Right lobe of liver (tissue), 6 donors: Measurements from ENCODE around the gene NR3C2. TPM values are rescaled to one million over a fixed set of nuclear protein-coding genes. Genes with fewer than 3 reads are reported as not detected.

ENCODE experiments used
- ATAC-seq, 4 donors: fragments of 200-7000 bp; cut with Tn5 transposase; one replicate each; pipeline ENCODE4 v1.9.1; 2020; ENCODE audit warnings: mild to moderate bottlenecking in 4 of 4, moderate library complexity in 4 of 4
- DNase-seq, 3 donors: peaks; one replicate each; pipeline ENCODE4 v3.0.0-alpha.2; 2020
- H3K27ac ChIP-seq, 3 donors: fragments of 200-600 bp; one replicate each; pipeline ENCODE4 v1.8.0; 2022
- H3K27me3 ChIP-seq, 2 donors: fragments of 200-600 bp; one replicate each; pipeline ENCODE4 v1.8.0; 2022
- H3K36me3 ChIP-seq, 4 donors: fragments of 200-600 bp; sonication (generic) in 1 of 4; one replicate each; pipeline versions ENCODE4 v1.5.1 to v1.8.0; 2017 to 2022; ENCODE audit warnings: control low read depth in 1 of 4
- H3K4me1 ChIP-seq, 4 donors: fragments of 200-600 bp; sonication (generic) in 1 of 4; one replicate each; pipeline versions ENCODE4 v1.5.1 to v1.8.0; 2017 to 2022; ENCODE audit warnings: control low read depth in 1 of 4
- H3K4me3 ChIP-seq, 3 donors: fragments of 200-600 bp; one replicate each; pipeline ENCODE4 v1.8.0; 2022
- H3K9me3 ChIP-seq, 4 donors: fragments of 200-600 bp; sonication (generic) in 1 of 4; one replicate each; pipeline versions ENCODE4 v1.5.1 to v1.8.0; 2017 to 2022; ENCODE audit warnings: control low read depth in 1 of 4
- POLR2A ChIP-seq: fragments of 450-650 bp; IDR thresholded peaks from one replicate; pipeline ENCODE4 v1.6.1; 2017; ENCODE audit warnings: antibody characterized with exemption, mild to moderate bottlenecking
- WGBS: methylation state at CpG from one replicate; pipeline ENCODE4 v1.1.6; 2018; ENCODE audit warnings: low coverage, low lambda C conversion rate; ENCODE audit not compliant: insufficient coverage; ENCODE audit errors: missing lambda C conversion rate; 5-methylcytosine and 5-hydroxymethylcytosine counted together
- intact Hi-C, 2 donors: fragments of 100-400 bp; cut with DNase I; formaldehyde crosslinking; loops; one replicate each; pipeline versions ENCODE4 v1.11.2 to v1.14.1; 2022
- total RNA-seq, 6 experiments: library from RNA; depleted of rRNA in 2 of 6; stranded (reverse); fragments of >200 nt in 2 of 6; fragmentation: NEBNext Ultra II Directional in 3 of 6; extraction: Animal tissue kit (Norgen Biotek cat#: 25700) in 3 of 6; gene quantifications; one replicate each; pipeline versions ENCODE4 v1.1.0 to v1.2.4, GENCODE V29; 2016 to 2023
- TF ChIP-seq, protein P1 (sequence below), 4 donors: fragments of 200-600 bp in 3 of 4; fragments of 450-650 bp in 1 of 4; IDR thresholded peaks; one replicate each; pipeline versions ENCODE4 v1.5.1 to v1.8.0; 2016 to 2022; ENCODE audit warnings: antibody characterized with exemption in 4 of 4, mild to moderate bottlenecking in 2 of 4
- donor health status: DM: no; HTN: yes; CAD: no.
- donor health status: DM: no; HTN: no; CAD: no.
- donor health status: DM: no; HTN: no; CAD: no.
- donor health status: DM: no; HTN: yes; CAD: no.
- donor health status: DM: no; HTN: yes; CAD: no.

Gene NR3C2
- total RNA-seq, 6 experiments from 2014 or later = 4.8 to 15.9 (median 8.9) TPM

DNA sequence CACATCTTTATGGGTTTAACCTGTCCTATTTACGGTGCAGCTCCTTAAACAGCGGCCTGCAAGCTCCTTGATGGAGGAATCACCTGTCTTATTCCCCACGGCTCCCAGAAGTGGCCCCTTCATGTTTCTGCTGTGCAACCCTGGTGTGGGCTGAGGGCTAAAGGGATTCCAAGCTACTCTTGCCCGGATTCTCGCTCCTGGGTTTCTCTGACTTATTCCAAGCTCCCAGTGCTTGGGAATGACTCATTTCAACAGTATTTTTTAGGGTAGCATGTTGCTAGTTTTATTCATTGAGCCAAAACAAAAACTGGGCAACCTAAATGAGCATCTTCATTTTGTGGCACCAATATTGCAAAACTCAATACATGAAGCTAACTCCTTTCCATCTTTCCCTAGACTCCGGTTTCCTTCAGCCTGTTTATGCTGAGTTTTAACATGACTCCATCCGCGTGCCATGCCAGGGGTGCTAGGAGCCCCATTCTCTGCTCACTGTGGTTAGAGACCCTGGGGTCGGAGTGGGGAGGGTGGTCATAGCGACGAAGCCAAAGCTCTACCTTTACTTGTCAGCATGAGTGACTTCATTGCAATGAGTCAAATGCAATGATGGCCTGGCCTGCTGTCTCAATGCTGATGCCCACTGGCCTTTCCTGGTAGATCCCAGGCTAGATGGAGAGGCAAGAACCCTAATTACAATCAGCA, 349.7 kb downstream of the NR3C2 start:
- Histone ChIP-seq H3K9me3 (no peaks in the 10 kb centered on the region), H3K4me1 (no peaks in the 10 kb centered on the region), H3K27ac (no peak overlapping the region), H3K27me3 (no peaks in the 10 kb centered on the region), H3K4me3 (no peak overlapping the region), H3K36me3 (no peaks in the 10 kb centered on the region)
- ATAC-seq (no peak), DNase-seq (no peak)
- no peak for TF ChIP-seq POLR2A
- TF ChIP-seq, protein P1, sequence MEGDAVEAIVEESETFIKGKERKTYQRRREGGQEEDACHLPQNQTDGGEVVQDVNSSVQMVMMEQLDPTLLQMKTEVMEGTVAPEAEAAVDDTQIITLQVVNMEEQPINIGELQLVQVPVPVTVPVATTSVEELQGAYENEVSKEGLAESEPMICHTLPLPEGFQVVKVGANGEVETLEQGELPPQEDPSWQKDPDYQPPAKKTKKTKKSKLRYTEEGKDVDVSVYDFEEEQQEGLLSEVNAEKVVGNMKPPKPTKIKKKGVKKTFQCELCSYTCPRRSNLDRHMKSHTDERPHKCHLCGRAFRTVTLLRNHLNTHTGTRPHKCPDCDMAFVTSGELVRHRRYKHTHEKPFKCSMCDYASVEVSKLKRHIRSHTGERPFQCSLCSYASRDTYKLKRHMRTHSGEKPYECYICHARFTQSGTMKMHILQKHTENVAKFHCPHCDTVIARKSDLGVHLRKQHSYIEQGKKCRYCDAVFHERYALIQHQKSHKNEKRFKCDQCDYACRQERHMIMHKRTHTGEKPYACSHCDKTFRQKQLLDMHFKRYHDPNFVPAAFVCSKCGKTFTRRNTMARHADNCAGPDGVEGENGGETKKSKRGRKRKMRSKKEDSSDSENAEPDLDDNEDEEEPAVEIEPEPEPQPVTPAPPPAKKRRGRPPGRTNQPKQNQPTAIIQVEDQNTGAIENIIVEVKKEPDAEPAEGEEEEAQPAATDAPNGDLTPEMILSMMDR (IDR thresholded peaks at IDR 0.05) = no peak
- intact Hi-C loops = no loop called here
- whole genome bisulfite sequencing = 87% methylated on average over 3 of the region's 11 CpGs

DNA sequence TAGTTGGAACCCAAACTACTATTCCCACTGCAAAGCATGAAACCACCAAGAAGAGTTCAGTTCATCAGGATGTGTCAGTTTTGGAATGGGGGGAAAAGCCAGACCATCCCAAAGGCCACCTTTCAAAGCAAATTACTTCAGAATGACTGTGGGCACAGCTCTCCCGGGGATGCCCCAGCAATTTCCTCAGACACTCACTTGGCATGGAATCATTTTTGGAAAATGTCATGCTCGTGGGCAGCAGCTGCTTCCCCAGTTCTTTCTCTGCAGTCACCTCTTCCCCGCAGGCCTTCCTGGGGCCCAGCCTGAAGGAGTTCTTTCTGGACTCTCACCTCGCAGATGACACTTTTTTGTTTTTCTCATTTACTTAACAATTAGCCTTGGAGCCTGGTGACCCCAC, 350.3 kb downstream of the NR3C2 start:
- 83% methylated on average over 4 of the region's 4 CpGs for WGBS
- Histone ChIP-seq H3K4me1 (no peaks in the 10 kb centered on the region), H3K27ac (no peak overlapping the region), H3K36me3 (no peaks in the 10 kb centered on the region), H3K27me3 (no peaks in the 10 kb centered on the region), H3K4me3 (no peak overlapping the region), H3K9me3 (no peaks in the 10 kb centered on the region)
- DNase-seq = no peak
- ATAC-seq = no peak
- TF ChIP-seq, protein P1 (IDR thresholded peaks at IDR 0.05) = no peak
- TF ChIP-seq POLR2A = no peak
- intact Hi-C loops = no loop called here

DNA sequence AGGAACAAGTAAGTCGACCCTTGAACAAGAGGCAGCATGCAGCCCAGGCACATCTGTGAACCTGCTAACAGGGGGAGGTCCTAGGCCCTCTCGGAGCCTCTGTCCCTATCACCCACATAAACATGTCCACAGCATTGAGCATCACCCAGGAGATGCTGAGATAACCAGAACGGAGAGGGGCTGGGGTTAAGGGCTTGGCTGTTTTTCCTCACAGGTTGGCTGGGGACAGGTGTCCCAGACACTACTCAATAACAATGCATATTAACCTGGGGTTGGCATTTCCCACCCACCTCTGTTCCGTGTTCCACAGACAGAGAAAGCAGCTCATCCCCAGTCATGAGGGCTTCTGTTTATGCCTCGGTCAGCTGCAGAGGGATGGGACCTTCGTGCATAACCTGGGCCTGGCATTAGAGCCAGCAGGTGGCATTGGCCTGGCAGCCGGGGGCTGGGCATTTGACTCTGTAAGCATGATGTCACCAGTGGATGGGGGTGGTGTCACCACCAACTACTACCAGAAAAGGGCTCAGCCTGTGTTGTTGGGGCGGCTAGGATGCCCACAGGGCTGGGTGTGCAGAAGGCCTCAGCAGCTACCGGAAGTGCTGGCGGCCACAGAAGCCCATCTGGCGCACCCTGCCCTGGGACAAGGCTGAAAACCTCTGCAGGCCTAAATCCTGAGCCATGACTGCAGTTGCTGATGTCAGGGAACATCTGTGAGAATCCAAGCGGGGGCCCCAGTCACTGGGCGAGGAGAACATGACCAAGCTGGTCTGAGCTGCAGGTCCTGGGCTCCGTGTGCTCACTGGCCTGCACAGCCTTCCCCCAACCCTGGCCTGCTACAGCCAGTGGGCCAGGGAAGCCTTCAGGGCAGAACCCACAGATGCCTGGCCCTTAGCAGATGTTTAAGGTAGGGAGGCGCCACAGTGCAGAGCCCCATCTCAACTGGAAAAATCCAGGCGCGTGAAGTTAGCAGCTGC, 351.4 kb downstream of the NR3C2 start:
- ATAC-seq = peak in 3 of 4 donors; percentile 17 to 44 (median 39)
- TF ChIP-seq, protein P1 (IDR thresholded peaks at IDR 0.05) = no peak
- no peak for TF ChIP-seq POLR2A

GRCh38 chr4:148090029-148090428, 352.2 kb downstream of the NR3C2 start:
- Histone ChIP-seq H3K27ac (no peak overlapping the region), H3K36me3 (no peaks in the 10 kb centered on the region), H3K4me1 (no peaks in the 10 kb centered on the region), H3K27me3 (no peaks in the 10 kb centered on the region), H3K9me3 (no peaks in the 10 kb centered on the region), H3K4me3 (no peak overlapping the region)
- DNase-seq (no peak), ATAC-seq (peak in 1 of 4 donors; percentile 19)
- 96% methylated on average over 4 of the region's 6 CpGs for WGBS
- TF ChIP-seq, protein P1 (IDR thresholded peaks at IDR 0.05) = no peak
- no peak for TF ChIP-seq POLR2A
- intact Hi-C loops = no loop called here

More for the DNA sequence above, 351.4 kb downstream of the NR3C2 start:
- DNase-seq = no peak
- Histone ChIP-seq H3K4me1 (no peaks in the 10 kb centered on the region), H3K27ac (no peak overlapping the region), H3K36me3 (no peaks in the 10 kb centered on the region), H3K27me3 (no peaks in the 10 kb centered on the region), H3K9me3 (no peaks in the 10 kb centered on the region), H3K4me3 (no peak overlapping the region)
- WGBS = 90% methylated on average over 7 of the region's 17 CpGs
- intact Hi-C loops = no loop called here
